ENCODE results near the gene PNKP.

The PNKP gene

DNA sequence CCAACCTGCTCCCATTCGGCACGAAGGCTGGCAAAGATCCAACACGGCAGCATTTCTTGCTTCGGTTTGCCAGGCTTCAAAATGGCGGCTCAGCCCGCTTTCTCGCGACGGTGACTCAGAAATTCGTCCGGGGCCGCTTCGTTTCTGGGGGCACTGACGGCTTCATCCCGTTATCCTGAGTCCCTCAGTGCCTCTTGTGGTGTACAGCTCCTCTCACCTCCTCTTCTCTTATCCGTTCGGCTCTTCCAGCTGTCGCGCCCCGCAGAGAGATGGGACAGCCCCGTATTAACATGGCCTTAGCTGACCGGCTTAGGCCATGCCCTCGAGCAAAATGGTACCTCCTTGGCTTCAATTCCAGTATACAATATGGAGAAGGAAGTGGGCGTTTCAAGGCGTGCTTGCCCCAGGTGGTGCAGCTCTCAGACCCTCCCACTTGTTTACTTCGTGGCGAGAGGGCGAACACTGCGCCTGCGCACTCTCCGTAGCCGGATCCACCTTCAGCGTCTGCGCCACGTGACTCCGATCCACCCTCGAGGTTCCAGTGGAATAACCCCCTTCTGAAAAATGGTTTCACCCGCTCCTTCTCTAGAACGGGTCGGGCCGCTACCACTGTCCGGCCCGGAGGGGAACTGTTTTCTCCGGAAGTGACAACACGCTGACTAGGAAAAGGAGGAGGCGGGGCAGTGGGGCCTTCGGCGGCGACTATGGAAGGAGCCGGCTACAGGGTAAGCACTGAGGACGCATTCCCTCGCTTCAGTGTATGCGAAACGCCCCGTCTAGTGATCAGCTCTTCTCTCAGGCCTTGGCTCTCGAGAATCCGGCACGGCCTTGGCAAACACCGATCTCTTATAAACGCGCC is 9.9 kb upstream of the PNKP start, which contains the start of the genes AKT1S1 and TBC1D17 (continued):
- TF ChIP-seq ZFHX2 (tag by site-specific recombination; conservative IDR thresholded peaks at IDR 0.05): peak; percentile 93
- no peak for TF ChIP-seq ZNF133 (tag by site-specific recombination; IDR thresholded peaks at IDR 0.05)
- TF ChIP-seq ZNF2 (tag by site-specific recombination; IDR thresholded peaks at IDR 0.05): 0 out of 2 replicates have a peak, but pooled peaks have one; percentile 14
- TF ChIP-seq, protein P1, sequence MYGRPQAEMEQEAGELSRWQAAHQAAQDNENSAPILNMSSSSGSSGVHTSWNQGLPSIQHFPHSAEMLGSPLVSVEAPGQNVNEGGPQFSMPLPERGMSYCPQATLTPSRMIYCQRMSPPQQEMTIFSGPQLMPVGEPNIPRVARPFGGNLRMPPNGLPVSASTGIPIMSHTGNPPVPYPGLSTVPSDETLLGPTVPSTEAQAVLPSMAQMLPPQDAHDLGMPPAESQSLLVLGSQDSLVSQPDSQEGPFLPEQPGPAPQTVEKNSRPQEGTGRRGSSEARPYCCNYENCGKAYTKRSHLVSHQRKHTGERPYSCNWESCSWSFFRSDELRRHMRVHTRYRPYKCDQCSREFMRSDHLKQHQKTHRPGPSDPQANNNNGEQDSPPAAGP (tag by site-specific recombination; IDR thresholded peaks at IDR 0.05): peak; percentile 26
- 0 out of 2 replicates have a peak, but pooled peaks have one; percentile 18 for TF ChIP-seq ZSCAN30 (tag by site-specific recombination; IDR thresholded peaks at IDR 0.05)
- TF ChIP-seq, protein P2, sequence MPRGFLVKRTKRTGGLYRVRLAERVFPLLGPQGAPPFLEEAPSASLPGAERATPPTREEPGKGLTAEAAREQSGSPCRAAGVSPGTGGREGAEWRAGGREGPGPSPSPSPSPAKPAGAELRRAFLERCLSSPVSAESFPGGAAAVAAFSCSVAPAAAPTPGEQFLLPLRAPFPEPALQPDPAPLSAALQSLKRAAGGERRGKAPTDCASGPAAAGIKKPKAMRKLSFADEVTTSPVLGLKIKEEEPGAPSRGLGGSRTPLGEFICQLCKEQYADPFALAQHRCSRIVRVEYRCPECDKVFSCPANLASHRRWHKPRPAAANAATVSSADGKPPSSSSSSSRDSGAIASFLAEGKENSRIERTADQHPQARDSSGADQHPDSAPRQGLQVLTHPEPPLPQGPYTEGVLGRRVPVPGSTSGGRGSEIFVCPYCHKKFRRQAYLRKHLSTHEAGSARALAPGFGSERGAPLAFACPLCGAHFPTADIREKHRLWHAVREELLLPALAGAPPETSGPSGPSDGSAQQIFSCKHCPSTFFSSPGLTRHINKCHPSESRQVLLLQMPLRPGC (tag by site-specific recombination; IDR thresholded peaks at IDR 0.05): 0 out of 2 replicates have a peak, but pooled peaks have one; percentile 23
- no peak for TF ChIP-seq HOXC10 (CRISPR knock-in tag; IDR thresholded peaks at IDR 0.05)
- TF ChIP-seq, protein P3, sequence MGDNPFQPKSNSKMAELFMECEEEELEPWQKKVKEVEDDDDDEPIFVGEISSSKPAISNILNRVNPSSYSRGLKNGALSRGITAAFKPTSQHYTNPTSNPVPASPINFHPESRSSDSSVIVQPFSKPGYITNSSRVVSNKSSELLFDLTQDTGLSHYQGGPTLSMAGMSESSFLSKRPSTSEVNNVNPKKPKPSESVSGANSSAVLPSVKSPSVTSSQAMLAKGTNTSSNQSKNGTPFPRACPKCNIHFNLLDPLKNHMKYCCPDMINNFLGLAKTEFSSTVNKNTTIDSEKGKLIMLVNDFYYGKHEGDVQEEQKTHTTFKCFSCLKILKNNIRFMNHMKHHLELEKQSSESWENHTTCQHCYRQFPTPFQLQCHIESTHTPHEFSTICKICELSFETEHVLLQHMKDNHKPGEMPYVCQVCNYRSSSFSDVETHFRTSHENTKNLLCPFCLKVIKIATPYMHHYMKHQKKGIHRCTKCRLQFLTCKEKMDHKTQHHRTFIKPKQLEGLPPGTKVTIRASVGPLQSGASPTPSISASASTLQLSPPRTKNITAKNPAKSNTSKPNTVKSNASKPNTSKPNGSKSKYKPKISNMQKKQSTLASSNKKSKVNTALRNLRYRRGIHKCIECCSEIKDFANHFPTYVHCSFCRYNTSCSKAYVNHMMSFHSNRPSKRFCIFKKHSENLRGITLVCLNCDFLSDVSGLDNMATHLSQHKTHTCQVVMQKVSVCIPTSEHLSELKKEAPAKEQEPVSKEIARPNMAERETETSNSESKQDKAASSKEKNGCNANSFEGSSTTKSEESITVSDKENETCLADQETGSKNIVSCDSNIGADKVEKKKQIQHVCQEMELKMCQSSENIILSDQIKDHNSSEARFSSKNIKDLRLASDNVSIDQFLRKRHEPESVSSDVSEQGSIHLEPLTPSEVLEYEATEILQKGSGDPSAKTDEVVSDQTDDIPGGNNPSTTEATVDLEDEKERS (tag by site-specific recombination; IDR thresholded peaks at IDR 0.05): no peak
- no peak for TF ChIP-seq ZNF585B (tag by site-specific recombination; IDR thresholded peaks at IDR 0.05)
- TF ChIP-seq ZNF175 (tag by site-specific recombination; IDR thresholded peaks at IDR 0.05): no peak
- no peak for TF ChIP-seq ZNF248 (tag by site-specific recombination; IDR thresholded peaks at IDR 0.05)
- no peak for TF ChIP-seq ZBTB7A (tag by site-specific recombination; IDR thresholded peaks at IDR 0.05; ENCODE audit: low read depth)
- TF ChIP-seq GLIS1 (tag by site-specific recombination; IDR thresholded peaks at IDR 0.05): no peak
- TF ChIP-seq ZIC2 (tag by site-specific recombination; IDR thresholded peaks at IDR 0.05): peak; percentile 47
- TF ChIP-seq ZFP3 (tag by site-specific recombination; IDR thresholded peaks at IDR 0.05; ENCODE audit: low read depth): no peak
- no peak for TF ChIP-seq ZNF677 (tag by site-specific recombination; IDR thresholded peaks at IDR 0.05)
- peak; percentile 73 for TF ChIP-seq SCRT2 (tag by site-specific recombination; IDR thresholded peaks at IDR 0.05)
- TF ChIP-seq ZNF529 (tag by site-specific recombination; IDR thresholded peaks at IDR 0.05; ENCODE audit: insufficient replicate concordance): no peak
- TF ChIP-seq ZNF654 (tag by site-specific recombination; IDR thresholded peaks at IDR 0.05; ENCODE audit: low read depth): no peak
- TF ChIP-seq SALL2 (tag by site-specific recombination; IDR thresholded peaks at IDR 0.05; ENCODE audit: borderline replicate concordance): no peak
- TF ChIP-seq ZNF114 (tag by site-specific recombination; IDR thresholded peaks at IDR 0.05): no peak
- TF ChIP-seq ZNF138 (tag by site-specific recombination; IDR thresholded peaks at IDR 0.05; ENCODE audit: borderline replicate concordance): no peak
- peak; percentile 69 for TF ChIP-seq ZNF341 (tag by site-specific recombination; IDR thresholded peaks at IDR 0.05; ENCODE audit: low read depth)
- TF ChIP-seq, protein P4, sequence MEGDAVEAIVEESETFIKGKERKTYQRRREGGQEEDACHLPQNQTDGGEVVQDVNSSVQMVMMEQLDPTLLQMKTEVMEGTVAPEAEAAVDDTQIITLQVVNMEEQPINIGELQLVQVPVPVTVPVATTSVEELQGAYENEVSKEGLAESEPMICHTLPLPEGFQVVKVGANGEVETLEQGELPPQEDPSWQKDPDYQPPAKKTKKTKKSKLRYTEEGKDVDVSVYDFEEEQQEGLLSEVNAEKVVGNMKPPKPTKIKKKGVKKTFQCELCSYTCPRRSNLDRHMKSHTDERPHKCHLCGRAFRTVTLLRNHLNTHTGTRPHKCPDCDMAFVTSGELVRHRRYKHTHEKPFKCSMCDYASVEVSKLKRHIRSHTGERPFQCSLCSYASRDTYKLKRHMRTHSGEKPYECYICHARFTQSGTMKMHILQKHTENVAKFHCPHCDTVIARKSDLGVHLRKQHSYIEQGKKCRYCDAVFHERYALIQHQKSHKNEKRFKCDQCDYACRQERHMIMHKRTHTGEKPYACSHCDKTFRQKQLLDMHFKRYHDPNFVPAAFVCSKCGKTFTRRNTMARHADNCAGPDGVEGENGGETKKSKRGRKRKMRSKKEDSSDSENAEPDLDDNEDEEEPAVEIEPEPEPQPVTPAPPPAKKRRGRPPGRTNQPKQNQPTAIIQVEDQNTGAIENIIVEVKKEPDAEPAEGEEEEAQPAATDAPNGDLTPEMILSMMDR (tag by site-specific recombination; IDR thresholded peaks at IDR 0.05): no peak
- TF ChIP-seq, protein P5, sequence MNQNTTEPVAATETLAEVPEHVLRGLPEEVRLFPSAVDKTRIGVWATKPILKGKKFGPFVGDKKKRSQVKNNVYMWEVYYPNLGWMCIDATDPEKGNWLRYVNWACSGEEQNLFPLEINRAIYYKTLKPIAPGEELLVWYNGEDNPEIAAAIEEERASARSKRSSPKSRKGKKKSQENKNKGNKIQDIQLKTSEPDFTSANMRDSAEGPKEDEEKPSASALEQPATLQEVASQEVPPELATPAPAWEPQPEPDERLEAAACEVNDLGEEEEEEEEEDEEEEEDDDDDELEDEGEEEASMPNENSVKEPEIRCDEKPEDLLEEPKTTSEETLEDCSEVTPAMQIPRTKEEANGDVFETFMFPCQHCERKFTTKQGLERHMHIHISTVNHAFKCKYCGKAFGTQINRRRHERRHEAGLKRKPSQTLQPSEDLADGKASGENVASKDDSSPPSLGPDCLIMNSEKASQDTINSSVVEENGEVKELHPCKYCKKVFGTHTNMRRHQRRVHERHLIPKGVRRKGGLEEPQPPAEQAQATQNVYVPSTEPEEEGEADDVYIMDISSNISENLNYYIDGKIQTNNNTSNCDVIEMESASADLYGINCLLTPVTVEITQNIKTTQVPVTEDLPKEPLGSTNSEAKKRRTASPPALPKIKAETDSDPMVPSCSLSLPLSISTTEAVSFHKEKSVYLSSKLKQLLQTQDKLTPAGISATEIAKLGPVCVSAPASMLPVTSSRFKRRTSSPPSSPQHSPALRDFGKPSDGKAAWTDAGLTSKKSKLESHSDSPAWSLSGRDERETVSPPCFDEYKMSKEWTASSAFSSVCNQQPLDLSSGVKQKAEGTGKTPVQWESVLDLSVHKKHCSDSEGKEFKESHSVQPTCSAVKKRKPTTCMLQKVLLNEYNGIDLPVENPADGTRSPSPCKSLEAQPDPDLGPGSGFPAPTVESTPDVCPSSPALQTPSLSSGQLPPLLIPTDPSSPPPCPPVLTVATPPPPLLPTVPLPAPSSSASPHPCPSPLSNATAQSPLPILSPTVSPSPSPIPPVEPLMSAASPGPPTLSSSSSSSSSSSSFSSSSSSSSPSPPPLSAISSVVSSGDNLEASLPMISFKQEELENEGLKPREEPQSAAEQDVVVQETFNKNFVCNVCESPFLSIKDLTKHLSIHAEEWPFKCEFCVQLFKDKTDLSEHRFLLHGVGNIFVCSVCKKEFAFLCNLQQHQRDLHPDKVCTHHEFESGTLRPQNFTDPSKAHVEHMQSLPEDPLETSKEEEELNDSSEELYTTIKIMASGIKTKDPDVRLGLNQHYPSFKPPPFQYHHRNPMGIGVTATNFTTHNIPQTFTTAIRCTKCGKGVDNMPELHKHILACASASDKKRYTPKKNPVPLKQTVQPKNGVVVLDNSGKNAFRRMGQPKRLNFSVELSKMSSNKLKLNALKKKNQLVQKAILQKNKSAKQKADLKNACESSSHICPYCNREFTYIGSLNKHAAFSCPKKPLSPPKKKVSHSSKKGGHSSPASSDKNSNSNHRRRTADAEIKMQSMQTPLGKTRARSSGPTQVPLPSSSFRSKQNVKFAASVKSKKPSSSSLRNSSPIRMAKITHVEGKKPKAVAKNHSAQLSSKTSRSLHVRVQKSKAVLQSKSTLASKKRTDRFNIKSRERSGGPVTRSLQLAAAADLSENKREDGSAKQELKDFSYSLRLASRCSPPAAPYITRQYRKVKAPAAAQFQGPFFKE (tag by site-specific recombination; IDR thresholded peaks at IDR 0.05; ENCODE audit: borderline replicate concordance): no peak

Data from HEK293 (cell line).